Vagina (tissue), 2 donors: Measurements from ENCODE around the gene HMGXB4. TPM values are rescaled to one million over a fixed set of nuclear protein-coding genes. Genes with fewer than 3 reads are reported as not detected.

ENCODE experiments used
- DNase-seq, 2 donors: peaks; one replicate each; pipeline ENCODE4 v3.0.0-alpha.2; 2017; ENCODE audit errors: extremely low spot score in 2 of 2
- H3K27ac ChIP-seq: fragments of 200-600 bp; sonication (generic); one replicate; pipeline ENCODE4 v1.5.1; 2019
- H3K27me3 ChIP-seq: fragments of 200-600 bp; sonication (generic); one replicate; pipeline ENCODE4 v1.5.1; 2019
- H3K36me3 ChIP-seq, 2 donors: fragments of 200-600 bp; sonication (generic); one replicate each; pipeline ENCODE4 v1.5.1; 2017 to 2019
- H3K4me1 ChIP-seq: fragments of 200-600 bp; sonication (generic); one replicate; pipeline ENCODE4 v1.5.1; 2019
- H3K4me3 ChIP-seq, 2 donors: fragments of 200-600 bp; sonication (generic); 1 replicate in 1 of 2; 2 replicates in 1 of 2; pipeline ENCODE4 v1.5.1; 2016 to 2019
- H3K9me3 ChIP-seq: fragments of 200-600 bp; sonication (generic); one replicate; pipeline ENCODE4 v1.5.1; 2019
- CTCF ChIP-seq, 3 experiments: fragments of 450-650 bp in 2 of 3; fragments of 200-600 bp in 1 of 3; sonication (generic) in 1 of 3; IDR thresholded peaks; one replicate each; pipeline ENCODE4 v1.5.1; 2017 to 2019; ENCODE audit warnings: antibody characterized with exemption in 3 of 3, mild to moderate bottlenecking in 2 of 3, moderate library complexity in 2 of 3
- POLR2A ChIP-seq, 2 donors: fragments of 450-650 bp; IDR thresholded peaks; one replicate each; pipeline ENCODE4 v1.6.1; 2017; ENCODE audit warnings: antibody characterized with exemption in 2 of 2, mild to moderate bottlenecking in 2 of 2, moderate library complexity in 2 of 2
- POLR2AphosphoS5 ChIP-seq, 2 donors: sonication (generic); formaldehyde crosslinking; IDR thresholded peaks; one replicate each; pipeline ENCODE4 v1.9.0; 2017; ENCODE audit warnings: antibody characterized with exemption in 2 of 2, mild to moderate bottlenecking in 2 of 2, low read depth in 1 of 2; ENCODE audit not compliant: insufficient read depth in 1 of 2
- intact Hi-C: fragments of 100-400 bp; cut with DNase I; formaldehyde crosslinking; loops from one replicate; pipeline ENCODE4 v1.15.1; 2023
- total RNA-seq: library from RNA; depleted of rRNA; stranded (reverse); fragments of >200 nt; gene quantifications from one replicate; pipeline ENCODE4 v1.2.3, GENCODE V29; 2016

The HMGXB4 gene
- total RNA-seq, 1 donor from 2014 or later: 12.8 TPM

DNA sequence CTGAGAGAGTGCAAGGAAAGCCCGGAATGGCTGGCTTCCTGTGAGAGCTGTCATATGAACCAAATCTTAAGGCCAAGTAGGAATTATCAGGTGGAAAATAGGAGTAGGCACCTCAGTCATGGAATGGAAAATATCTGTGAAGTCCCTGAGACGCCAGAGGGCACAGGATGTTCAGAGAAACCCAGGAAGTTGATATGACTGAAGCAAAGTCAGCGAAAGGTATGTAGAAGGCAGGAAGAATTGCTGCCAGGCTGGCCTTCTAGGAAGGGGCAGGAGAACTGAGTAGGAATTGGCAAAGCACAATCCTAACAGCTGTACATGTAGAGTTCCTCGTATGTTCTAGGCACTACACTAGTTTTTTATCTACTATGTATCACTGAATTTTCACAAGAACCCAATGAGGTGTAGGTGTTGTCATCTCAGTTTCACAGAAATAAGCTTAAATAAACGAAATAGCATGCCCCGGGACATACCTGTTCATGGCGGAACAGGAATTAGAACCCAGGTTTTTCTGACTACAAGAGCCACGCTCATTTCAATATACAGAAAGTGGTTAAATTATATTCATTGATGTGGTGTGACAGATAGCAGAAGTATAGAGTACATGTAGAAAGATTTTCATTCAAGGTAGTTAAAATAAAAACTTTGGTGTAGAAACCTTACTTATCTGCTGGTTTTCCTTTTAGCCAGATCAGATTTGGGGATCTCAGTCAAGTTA, 17.0 kb downstream of the HMGXB4 start:
- no peak for TF ChIP-seq CTCF (IDR thresholded peaks at IDR 0.05)
- TF ChIP-seq POLR2AphosphoS5 (IDR thresholded peaks at IDR 0.05; ENCODE audit: insufficient read depth in 1 of 2, low read depth in 1 of 2): no peak
- Histone ChIP-seq H3K27me3 (no peaks in the 10 kb centered on the region), H3K36me3 (peaks cover 0 to 20% of the 10 kb centered on the region in 2 donors), H3K4me3 (no peak overlapping the region), H3K4me1 (no peaks in the 10 kb centered on the region), H3K9me3 (no peaks in the 10 kb centered on the region), H3K27ac (no peak overlapping the region)
- intact Hi-C loops: no loop called here
- no peak for DNase-seq

DNA sequence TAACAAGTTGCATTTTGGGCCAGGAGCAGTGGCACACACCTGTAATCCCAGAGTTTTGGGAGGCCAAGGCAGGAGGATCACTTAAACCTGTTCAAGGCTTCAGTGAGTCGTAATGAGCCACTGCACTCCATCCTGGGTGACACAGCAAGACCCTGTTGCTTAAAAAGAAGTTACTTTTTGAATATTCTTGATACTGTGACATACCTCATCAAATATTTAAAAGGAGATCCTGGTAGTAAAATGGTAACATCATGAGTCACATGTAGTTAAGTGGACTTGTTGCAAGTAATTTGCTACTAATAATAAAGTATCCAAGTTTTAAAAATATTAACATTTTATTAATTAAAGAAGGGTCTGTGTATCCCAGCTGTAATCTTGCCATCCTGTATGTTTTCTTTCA, 18.3 kb downstream of the HMGXB4 start:
- Histone ChIP-seq H3K27ac (no peak overlapping the region), H3K4me3 (no peak overlapping the region), H3K4me1 (no peaks in the 10 kb centered on the region), H3K9me3 (no peaks in the 10 kb centered on the region), H3K36me3 (peaks cover 0 to 15% of the 10 kb centered on the region in 2 donors), H3K27me3 (no peaks in the 10 kb centered on the region)
- TF ChIP-seq CTCF (IDR thresholded peaks at IDR 0.05): no peak
- no peak for TF ChIP-seq POLR2AphosphoS5 (IDR thresholded peaks at IDR 0.05; ENCODE audit: insufficient read depth in 1 of 2, low read depth in 1 of 2)
- TF ChIP-seq POLR2A (IDR thresholded peaks at IDR 0.05): no peak
- DNase-seq: no peak
- intact Hi-C loops: no loop called here

- Histone ChIP-seq H3K36me3 (peaks cover 0 to 15% of the 10 kb centered on the region in 2 donors), H3K4me1 (no peaks in the 10 kb centered on the region), H3K9me3 (no peaks in the 10 kb centered on the region), H3K4me3 (no peak overlapping the region), H3K27me3 (no peaks in the 10 kb centered on the region), H3K27ac (no peak overlapping the region)
- TF ChIP-seq POLR2A (IDR thresholded peaks at IDR 0.05) (no peak), POLR2AphosphoS5 (IDR thresholded peaks at IDR 0.05; ENCODE audit: insufficient read depth in 1 of 2, low read depth in 1 of 2) (no peak), CTCF (IDR thresholded peaks at IDR 0.05) (no peak)
- no peak for DNase-seq
- intact Hi-C loops: no loop called here
These were observed 18.7 kb downstream of the HMGXB4 start for GRCh38 chr22:35276019-35276418.

- no peaks in the 10 kb centered on the region for H3K4me1 ChIP-seq
- intact Hi-C loops: no loop called here
- peaks cover 5 to 76% of the 10 kb centered on the region in 2 donors for H3K36me3 ChIP-seq
- no peak overlapping the region for H3K4me3 ChIP-seq
- DNase-seq: no peak
- H3K27me3 ChIP-seq: no peaks in the 10 kb centered on the region
- H3K27ac ChIP-seq: no peak overlapping the region
- TF ChIP-seq POLR2A (IDR thresholded peaks at IDR 0.05) (no peak), CTCF (IDR thresholded peaks at IDR 0.05) (no peak), POLR2AphosphoS5 (IDR thresholded peaks at IDR 0.05; ENCODE audit: insufficient read depth in 1 of 2, low read depth in 1 of 2) (no peak)
- H3K9me3 ChIP-seq: no peaks in the 10 kb centered on the region
These were observed 30.8 kb downstream of the HMGXB4 start for GRCh38 chr22:35288116-35288515.

GRCh38 chr22:35292786-35293185, 35.5 kb downstream of the HMGXB4 start:
- no peak overlapping the region for H3K27ac ChIP-seq

More at GRCh38 chr22:35292786-35293185, 35.5 kb downstream of the HMGXB4 start:
- TF ChIP-seq POLR2AphosphoS5 (IDR thresholded peaks at IDR 0.05; ENCODE audit: insufficient read depth in 1 of 2, low read depth in 1 of 2): no peak
- TF ChIP-seq CTCF (IDR thresholded peaks at IDR 0.05): no peak
- no peak for TF ChIP-seq POLR2A (IDR thresholded peaks at IDR 0.05)
- H3K4me3 ChIP-seq: no peak overlapping the region
- H3K9me3 ChIP-seq: no peaks in the 10 kb centered on the region
- DNase-seq: no peak
- H3K36me3 ChIP-seq: peaks cover 5 to 55% of the 10 kb centered on the region in 2 donors
- H3K27me3 ChIP-seq: no peaks in the 10 kb centered on the region
- intact Hi-C loops: no loop called here
- H3K4me1 ChIP-seq: no peaks in the 10 kb centered on the region
